ENCODE measurements around the gene LENG9.
A peak's percentile ranks its signal among the peaks of the same experiment; 100 is the strongest.
"Not testable (repeated sequence)": the region's sequence is repeated elsewhere in the genome, so short reads cannot be mapped to it uniquely, and the experiment has no call there.

The LENG9 gene

DNA sequence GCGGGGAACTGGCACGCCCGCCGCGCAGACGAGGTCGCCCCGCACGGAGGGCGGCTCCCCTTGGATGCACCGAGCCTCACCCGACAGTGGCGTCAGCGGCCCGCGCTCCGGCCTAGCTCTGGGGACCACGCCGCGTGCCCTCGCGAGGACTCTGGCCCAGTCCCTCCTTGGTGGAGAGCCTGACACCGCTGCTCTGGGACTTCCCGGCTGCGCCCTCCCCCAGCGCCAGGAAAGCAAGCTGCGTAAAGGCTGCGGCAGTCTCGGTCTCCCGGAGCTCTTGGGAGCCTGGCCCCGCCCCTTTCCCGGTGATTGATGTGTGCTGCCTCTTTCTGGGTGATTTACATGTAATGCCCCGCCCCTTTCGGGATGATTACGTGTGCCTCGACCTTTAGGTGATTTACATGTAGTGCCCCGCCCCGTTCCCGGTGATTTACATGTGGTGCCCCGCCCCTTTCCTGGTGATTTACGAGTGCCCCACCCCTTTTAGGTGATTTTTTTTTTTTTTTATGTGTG, at the start of gene LENG9:
Gene LENG9 (minus strand): TSS at position 248 of the 513 bp plus-strand sequence. CDS start 252 bp downstream, outside the sequence.
- peak; percentile 100 for DNase-seq

DNA sequence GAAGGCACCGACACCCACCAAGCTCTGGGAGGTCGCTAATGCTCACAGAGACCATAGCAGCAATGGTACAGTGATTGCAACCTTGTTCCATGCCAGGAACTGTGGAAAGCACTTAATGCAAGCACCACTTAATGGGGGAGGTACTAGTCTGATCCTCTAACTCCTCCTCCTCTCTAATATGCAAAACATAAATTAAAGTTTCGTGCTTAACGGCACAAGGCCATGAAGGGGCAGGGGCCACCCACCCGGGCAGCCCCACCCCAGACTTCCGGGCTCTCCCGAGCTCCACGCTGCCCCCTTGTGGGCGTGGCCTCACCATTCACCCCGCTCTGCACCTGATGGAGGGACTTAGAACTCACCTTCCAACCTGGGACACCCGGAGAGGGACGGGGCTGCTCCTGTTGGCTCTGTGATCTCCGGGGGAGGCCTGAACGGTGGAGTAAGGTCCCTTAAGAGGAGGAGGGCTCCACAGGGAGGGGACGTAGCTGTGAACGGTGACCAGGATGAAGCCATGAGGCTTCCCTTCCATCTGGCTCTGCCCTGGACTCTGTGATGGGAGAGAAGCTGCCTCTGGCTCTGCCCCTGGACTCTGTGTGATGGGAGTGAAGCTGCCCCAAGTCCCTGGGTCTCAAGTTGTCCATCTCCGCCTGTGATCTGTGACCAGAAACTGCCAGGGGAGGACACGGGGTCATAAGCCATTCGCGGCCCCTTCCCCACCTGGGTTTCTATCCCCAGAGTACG, 45.8 kb upstream of the LENG9 start:
- not testable (repeated sequence) for DNase-seq

DNA sequence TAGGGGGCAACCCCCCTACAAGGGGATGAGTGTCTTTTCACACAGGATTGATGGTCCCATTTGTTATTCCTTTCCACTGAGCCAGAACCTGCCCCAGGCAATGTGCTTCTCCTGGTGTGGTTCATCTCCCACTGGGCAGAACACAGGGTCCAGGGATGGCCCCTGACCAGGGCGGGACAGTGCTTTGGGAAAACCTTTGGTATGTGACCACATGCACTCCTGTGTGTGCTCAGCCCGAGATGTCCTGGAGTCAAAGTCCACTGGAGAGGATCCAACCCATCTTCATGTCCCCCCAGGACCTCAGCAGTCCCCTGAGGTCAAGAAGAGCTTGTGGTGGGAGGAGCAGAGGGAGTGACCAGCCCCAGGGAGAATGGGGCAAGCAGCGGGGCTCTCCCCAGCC, 44.9 kb upstream of the LENG9 start:
- DNase-seq = not testable (repeated sequence)

DNA sequence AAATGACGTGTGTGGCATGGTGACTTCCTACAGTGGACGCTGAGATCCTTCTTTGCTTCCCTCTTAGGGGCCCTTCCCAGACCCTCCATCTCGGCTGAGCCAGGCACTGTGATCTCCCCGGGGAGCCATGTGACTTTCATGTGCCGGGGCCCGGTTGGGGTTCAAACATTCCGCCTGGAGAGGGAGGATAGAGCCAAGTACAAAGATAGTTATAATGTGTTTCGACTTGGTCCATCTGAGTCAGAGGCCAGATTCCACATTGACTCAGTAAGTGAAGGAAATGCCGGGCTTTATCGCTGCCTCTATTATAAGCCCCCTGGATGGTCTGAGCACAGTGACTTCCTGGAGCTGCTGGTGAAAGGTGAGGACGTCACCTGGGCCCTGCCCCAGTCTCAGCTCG, 44.2 kb upstream of the LENG9 start:
- DNase-seq = no peak

DNA sequence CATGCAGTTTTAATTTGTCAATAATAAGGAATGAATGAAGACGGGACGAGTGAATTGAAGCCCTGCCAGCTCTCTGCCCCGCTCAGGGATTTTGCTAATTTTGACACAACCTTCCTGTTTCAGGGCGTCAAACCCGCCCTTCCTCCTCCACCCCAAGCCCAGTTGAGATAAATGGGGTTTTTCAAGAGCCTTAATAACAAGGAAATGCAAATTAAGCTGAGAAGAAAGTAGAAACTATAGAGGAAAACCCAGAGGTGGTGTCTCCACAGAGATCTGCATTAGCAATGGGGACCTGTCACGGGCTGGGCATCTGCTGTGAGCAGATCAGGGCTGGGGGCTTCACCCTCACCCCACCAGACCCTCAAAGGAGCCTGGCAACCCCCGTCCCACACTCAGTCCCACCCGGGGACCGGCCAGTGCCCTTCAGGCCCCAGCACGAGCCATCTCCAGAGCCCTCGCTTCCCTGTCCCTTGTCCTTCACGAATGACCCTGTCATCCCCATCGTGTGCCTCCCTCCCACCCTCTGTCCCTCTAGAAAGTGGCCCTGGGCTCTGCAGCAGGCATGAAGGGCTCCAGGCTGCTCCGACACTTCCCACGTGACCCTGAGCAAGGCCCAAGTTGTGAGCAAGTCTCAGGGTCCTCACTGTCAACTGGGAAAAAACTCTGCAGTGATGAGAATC, 43.6 kb upstream of the LENG9 start:
- not testable (repeated sequence) for DNase-seq

DNA sequence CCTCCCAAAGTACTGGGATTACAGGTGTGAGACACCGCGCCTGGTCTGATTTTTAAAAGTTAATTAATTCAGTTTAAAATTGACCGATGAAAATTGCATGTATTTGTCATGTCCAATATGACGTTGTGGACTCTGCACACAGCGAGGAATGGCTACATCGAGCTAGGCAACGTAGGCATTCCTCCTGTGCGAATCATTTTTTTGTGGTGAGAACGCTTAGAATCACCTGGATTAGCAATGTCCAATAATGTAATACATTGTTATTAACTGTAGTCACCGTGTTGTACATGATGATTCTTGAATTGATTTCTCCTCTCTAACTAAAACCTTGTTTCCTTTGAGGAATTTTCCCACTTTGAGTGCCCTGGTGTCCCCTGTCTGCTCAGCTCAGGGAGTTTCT, 42.5 kb upstream of the LENG9 start:
- DNase-seq = no peak

DNA sequence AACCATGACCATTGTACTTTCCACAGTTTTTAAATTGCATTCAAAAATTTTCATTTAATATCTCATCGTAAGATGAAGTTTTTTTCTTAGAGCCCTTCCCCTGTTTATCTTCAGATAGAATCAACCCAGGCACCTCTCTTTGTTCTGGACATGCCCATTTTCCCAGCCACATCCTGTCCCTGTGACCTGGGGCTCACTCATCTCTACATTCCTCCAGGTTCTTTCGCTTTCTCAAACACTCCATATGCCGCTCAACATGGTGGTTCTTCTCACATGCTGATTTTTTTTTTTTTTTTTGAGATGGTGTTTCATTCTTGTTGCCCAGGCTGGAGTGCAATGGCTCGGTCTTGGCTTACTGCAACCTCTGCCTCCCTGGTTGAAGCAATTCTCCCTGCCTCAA, 42.0 kb upstream of the LENG9 start:
- DNase-seq = not testable (repeated sequence)

DNA sequence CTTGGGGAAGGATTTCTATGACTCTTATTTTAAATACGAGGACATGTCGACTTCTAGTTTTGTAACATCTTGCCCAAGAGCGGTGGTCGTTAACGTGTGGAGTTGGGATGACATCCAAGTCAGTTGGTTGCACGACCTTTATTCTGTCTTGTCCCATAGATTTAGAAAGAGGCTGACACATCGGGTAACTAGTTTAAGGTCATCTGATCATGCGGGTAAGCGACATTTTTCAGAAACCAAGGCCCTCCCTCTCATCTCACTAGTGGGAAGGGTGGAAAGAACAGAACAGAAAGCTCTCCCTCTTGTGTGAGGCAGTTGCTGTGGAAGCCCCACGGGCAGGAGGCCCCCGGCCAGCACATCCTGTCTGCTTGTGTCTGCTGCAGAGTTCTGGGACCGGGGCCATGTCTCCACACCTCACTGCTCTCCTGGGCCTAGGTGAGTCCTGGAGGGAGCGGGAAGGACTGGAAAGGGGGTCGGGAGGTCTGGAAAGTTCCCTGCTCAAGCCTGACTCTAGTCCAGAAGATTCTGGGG, 39.0 kb upstream of the LENG9 start, which contains the start of gene LAIR2:
Gene LAIR2 (plus strand): TSS at position 314 of the 531 bp plus-strand sequence. CDS start 88 bp downstream, at position 402.
- DNase-seq = peak; percentile 50

DNA sequence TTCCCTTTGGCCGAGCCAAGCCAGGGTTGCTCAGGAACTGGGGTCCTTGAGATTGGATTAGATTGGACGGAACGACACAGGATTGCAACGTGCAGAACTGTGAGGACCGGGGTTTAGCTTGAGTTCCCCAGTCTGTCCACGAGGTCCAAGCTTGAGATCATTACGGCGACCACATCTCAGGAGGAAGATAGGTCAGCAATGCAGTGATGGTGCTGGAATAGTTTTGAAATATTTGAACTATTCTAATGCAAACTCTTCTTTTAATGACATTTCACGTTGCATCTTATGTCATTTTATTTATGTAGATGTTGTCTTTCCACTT, 34.8 kb upstream of the LENG9 start:
- DNase-seq = not testable (repeated sequence)

DNA sequence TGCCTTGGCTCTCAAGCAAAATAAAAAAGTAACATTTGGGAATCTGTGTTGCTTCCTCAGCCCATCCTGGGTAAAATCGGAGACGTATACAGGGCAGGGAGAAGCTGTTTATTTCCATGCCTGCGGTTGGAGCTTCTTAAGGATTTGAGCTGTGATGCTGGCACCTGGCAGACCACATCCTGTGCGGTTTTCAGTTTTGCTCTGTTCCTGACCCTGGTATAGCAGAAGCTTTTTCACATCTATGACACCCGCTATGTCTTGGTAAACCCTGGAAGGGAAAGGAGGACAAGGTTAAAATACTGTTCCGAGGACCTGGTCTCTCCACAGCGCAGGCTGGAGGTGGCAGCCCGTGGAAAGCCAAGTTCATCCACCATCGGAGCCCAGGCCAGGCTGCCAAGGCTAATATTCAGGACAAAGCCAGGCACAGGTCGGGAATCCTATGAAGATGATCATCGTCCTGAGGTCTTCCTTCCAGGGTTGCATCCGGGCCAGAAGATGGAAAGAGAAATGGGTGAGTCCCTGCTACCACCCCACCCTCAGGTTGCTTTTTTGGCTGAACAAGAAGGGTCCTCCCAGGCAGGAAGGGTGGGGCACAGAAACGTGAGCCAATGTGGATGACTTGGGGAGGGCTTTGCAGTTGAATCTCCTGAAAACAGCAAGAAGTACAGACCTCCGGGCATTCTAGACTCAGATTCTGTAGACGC, 34.3 kb upstream of the LENG9 start:
- peak; percentile 22 for DNase-seq

DNA sequence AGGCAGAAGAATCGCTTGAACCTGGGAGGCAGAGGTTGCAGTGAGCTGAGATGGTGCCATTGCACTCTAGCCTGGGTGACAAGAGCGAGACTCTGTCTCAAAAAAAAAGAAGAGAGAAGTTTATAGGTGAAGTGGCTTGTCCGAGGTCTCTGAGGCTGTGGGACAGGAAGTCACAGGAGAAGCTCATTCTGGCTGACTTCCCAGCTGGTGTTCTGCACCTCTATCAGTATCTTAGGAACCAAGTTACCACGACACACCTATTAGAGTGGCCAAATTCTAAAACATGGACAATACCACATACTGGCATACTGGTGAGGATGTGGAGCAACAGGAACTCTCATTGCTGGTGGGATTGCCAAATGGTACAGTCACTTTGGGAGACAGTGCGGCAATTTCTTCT, 31.7 kb upstream of the LENG9 start:
- not testable (repeated sequence) for DNase-seq

DNA sequence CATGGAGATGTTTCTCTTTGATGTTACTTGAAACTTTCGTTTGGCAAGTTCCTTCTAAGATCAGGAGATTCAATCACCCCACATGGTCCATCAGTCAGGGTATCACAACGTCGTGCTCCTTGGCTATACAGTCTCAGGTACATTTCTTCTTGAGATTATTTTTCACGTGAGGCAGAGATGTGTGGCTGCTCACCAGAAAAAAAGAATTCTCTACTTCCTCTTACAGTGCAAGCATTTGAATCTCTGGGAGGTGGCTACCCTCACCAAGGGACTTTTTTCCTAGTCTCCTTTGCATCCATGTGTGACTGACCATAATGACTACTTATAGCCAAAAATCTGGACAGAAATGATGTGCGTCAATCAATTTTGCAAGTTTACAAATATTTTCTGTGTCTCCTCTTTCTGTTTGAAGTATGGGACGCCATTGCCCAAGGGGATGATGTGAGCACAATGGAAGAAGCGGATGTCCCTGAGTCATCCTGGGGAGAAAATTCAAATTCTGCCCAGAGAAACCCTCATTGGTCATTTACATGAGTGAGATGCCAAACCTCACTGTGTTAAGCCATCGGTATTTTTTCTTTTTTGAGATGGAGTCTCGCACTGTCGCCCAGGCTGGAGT, 30.5 kb upstream of the LENG9 start:
- DNase-seq = no peak

DNA sequence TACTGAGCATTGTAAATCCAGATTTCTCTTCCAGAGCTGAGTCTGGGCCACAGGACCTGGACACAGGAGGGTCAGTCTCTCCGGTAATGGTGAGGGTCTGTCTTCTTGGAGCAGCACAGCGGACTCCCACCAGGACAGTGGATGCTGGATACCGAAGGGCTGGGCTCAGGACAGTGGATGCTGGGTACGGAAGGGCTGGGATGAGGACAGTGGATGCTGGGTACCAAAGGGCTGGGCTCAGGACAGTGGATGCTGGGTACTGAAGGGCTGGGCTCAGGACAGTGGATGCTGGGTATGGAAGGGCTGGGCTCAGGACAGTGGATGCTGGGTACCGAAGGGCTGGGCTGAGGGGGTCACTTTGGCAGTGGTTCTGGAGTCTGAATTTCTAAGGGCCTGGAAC, 29.5 kb upstream of the LENG9 start:
- not testable (repeated sequence) for DNase-seq

DNA sequence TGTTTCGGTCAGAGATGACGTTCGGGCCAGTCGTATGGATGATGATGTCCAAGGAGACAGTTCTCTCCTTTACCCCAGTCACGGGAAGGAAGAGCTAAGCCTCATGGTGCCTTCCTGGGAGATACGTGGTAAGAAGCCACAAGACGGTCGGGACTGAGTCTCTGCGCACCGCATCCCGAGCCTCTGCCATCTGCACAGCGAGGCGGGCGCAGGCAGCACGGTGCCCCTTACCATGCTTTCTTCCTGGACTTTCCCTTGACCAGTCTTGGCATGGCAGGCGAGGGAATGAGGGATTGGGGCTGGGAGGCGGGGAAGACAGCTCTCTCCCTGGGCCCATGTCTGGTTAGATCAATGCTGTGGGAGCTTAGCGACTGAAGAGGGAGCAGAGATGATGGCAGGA, 29.0 kb upstream of the LENG9 start:
- no peak for DNase-seq

DNA sequence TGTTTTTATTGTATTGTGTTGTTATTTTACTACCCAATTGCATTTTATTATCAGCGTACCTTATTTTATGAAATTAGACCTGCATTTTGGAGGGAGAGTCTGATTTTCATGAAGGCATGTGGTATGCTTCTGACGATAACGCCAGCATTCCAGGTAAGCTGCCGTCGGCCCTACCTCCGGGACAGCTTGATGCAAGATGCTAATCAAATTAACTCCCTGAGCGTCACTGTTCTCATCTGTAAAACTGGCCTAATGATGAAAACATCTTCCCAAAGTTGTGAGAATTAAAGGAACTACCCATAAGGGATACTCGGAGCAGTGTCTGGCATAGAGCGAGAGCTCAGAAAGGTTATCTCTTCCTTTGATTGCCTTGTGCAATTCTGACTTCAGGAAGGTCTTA, 26.2 kb upstream of the LENG9 start:
- DNase-seq = no peak

DNA sequence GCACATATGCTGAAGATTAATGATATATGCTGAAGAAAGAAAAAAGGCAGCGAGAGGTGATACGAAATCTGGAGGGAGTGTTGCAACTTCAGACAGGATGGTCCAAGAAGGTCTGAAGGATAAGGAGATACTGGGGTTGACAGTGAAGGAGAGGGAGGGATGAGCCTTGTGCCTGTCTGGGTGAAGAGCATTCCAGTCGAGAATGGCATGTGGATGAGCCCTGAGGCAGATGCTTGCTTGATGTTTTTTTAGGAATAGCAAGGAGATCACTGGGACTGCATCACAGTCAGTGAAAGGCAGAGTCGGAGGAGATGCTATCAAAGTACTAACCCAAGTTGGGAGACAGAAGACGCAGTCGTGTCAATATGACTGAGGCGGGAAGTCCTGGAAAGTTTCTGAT, 25.8 kb upstream of the LENG9 start:
- no peak for DNase-seq

DNA sequence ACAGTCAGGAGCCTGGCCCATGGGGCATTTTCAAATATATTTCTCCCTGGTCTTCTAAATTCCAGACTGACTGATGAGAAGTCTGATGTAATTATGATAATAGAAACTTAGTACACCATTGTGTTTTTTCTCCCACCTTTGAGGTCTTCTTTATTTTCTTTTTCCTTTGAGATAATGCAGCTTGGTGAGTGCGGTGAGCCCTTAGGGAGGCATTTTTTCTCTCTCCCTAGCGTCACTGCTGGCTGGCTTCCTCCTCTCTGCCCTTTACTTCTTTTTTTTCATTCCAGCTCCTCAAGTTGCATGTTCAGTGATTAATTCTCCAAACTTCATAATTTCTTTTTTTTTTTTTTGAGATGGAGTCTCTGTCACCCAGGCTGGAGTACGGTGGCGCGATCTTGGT, 22.3 kb upstream of the LENG9 start:
- DNase-seq = peak; percentile 40

DNA sequence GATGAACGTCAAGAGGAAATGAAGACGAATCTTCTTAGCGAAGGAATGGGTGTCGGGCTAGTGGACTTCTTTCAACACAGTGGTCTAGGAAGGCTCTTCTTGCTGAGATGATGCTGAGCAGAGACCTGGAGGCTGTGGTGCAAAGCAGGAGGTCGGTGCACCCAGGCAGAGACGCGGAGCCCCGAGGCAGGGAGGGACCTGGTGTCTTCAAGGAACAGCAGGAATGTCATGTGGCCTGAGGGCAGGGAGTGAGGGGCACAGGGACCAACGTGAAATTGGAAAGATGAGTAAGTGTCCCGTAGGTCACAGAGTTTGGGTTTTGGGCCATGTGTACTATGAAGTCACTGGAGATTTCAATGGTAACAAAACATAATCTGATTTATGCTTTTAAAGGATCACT, 20.9 kb upstream of the LENG9 start:
- DNase-seq = no peak

DNA sequence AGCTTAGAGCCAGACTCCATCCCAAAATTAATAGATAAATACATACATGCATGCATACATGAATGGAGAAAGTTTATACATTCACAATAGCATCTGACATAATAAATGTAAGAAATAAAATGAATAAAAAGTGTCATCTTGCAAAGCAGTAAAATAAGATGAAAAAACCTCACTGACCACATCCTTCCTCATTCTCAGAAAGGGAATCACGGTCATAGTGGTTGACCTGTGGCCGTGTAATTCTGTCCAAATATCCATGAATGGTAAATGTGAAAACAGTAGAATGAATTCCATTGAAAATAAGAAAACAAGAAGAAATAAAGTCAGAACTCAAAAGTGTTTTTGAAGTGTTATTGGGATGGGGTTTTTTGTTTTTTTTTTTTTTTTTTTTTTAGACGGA, 19.3 kb upstream of the LENG9 start:
- peak; percentile 88 for DNase-seq

DNA sequence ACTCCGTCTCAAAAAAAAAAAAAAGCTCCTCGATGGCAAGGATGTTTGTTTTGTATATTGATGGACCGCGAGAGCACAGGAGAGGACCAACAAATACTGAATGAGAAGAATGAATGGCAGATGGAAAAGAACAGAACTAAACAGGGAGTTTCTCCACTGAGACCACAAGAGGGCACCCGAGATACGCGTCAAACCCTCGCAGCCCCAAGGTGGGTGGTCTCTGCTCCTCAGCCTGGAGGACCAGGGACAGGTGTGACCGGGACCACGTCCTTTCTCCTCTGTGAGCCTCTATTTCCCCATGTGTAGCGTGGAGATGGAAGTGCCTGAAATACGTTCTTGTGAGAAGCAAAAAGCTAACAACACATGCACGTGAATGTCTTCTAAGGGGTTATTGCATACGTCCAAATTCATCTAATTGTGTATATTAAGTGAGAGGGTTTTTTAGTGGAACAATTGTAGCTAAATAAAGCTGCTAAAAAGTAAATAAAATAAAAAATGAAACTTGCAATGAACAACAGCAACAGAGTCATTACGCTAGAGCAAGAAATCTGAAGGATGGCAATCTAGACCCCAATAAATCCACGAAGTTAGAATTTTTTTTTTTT, 17.9 kb upstream of the LENG9 start:
- DNase-seq = peak; percentile 50

DNA sequence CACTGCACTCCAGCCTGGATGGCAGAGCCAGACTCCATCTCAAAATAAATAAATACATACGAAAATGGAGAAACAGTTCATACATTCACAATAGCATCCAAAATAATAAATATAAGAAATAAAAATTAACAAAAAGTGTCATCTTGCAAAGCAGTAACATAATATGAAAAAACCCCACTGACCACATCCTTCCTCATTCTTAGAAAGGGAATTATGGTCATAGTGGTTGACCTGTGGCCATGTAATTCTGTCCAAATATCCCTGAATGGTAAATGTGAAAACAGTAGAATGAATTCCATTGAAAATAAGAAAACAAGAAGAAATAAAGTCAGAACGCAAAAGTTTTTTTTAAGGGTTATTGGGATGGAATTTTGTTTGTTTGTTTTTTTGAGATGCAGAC, 16.5 kb upstream of the LENG9 start:
- DNase-seq = peak; percentile 90

DNA sequence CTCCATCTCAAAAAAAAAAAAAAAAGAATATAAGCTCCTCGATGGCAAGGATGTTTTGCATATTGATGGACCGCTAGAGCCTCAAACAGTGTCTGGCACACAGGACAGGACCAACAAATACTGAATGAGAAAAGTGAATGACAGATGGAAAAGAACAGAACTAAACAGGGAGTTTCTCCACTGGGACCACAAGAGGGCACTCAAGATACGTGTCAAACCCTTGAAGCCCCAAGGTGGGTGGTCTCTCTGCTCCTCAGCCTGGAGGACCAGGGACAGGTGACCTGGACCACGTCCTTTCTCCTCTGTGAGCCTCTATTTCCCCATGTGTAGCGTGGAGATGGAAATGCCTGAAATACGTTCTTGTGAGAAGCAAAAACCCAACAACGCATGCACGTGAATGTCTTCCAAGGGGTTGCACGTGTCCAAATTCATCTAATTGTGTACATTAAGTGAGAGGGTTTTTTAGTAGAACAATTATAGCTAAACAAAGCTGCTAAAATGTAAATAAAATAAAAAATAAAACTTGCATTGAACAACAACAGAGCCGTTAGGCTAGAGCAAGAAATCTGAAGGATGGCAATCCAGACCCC, 15.2 kb upstream of the LENG9 start:
- peak; percentile 42 for DNase-seq
